ENCODE results near the gene ELK4. TPM values are rescaled to one million over a fixed set of nuclear protein-coding genes. Genes with fewer than 3 reads are reported as not detected.

The ELK4 gene
- total and polyA plus RNA-seq, 2 of the 4 experiments (the other 2 are of a cell fraction) = 4.6 to 11.3 TPM

- no peak overlapping the region for H3K4me2 ChIP-seq (ENCODE audit: low read depth, low read length)
- H4K20me1 ChIP-seq (ENCODE audit: insufficient read depth, low read length) = no peaks in the 10 kb centered on the region; the same call in 1 of the 2 replicates
- POLR2A ChIA-PET (ENCODE audit: unreplicated experiment) = no interaction called here
- no peak overlapping the region for H2BK20ac ChIP-seq (ENCODE audit: low read depth, low read length)
- H4K91ac ChIP-seq (ENCODE audit: insufficient read depth, low read depth, low read length) = no peak overlapping the region
- H3K14ac ChIP-seq (replicated peaks; ENCODE audit: low read depth, low read length) = no peak overlapping the region
- no peak overlapping the region for H4K8ac ChIP-seq (ENCODE audit: low read depth in 2 of 2, low read length in 2 of 2)
- no peak overlapping the region for H3K9ac ChIP-seq (ENCODE audit: low read depth, low read length)
- H3K4me1 ChIP-seq (ENCODE audit: control insufficient read depth, insufficient read depth, low read length) = peaks cover 6% of the 10 kb centered on the region; the same call in 1 of the 2 replicates
- in situ Hi-C loops (cut with MboI; ENCODE audit: low sequenced_read_pairs) = no loop called here
- H3K9me3 ChIP-seq (ENCODE audit: control insufficient read depth, insufficient read depth, low read length) = no peaks in the 10 kb centered on the region
- H3K79me1 ChIP-seq (ENCODE audit: low read depth in 1 of 2, low read length in 2 of 2) = no peaks in the 10 kb centered on the region
- no peaks in the 10 kb centered on the region for H3K36me3 ChIP-seq (ENCODE audit: control insufficient read depth, insufficient read depth, low read length)
- peaks cover 87% of the 10 kb centered on the region for H3K27me3 ChIP-seq (ENCODE audit: control insufficient read depth, insufficient read depth, low read length)
- no peak overlapping the region for H2BK5ac ChIP-seq (ENCODE audit: low read depth, low read length, poor library complexity, severe bottlenecking)
- CTCF ChIA-PET = no interaction called here
- no peak overlapping the region for H3K56ac ChIP-seq (ENCODE audit: extremely low read depth, insufficient read depth, low read length)
- peaks cover 3% of the 10 kb centered on the region; the same call in 1 of the 2 replicates for H3K9me1 ChIP-seq (ENCODE audit: insufficient read depth, low read length)
- no peak overlapping the region for H2AK5ac ChIP-seq (ENCODE audit: low read depth, low read length)
- TF ChIP-seq NFE2L2 (IDR thresholded peaks at IDR 0.05; ENCODE audit: low read depth, low read length) = no peak
- TF ChIP-seq, protein P1, sequence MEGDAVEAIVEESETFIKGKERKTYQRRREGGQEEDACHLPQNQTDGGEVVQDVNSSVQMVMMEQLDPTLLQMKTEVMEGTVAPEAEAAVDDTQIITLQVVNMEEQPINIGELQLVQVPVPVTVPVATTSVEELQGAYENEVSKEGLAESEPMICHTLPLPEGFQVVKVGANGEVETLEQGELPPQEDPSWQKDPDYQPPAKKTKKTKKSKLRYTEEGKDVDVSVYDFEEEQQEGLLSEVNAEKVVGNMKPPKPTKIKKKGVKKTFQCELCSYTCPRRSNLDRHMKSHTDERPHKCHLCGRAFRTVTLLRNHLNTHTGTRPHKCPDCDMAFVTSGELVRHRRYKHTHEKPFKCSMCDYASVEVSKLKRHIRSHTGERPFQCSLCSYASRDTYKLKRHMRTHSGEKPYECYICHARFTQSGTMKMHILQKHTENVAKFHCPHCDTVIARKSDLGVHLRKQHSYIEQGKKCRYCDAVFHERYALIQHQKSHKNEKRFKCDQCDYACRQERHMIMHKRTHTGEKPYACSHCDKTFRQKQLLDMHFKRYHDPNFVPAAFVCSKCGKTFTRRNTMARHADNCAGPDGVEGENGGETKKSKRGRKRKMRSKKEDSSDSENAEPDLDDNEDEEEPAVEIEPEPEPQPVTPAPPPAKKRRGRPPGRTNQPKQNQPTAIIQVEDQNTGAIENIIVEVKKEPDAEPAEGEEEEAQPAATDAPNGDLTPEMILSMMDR (conservative IDR thresholded peaks at IDR 0.05; ENCODE audit: low read depth, low read length) = no peak
- TF ChIP-seq CEBPB (IDR thresholded peaks at IDR 0.05; ENCODE audit: low read depth, low read length) = no peak
- no peak for TF ChIP-seq SMC3 (IDR thresholded peaks at IDR 0.05; ENCODE audit: low read depth, low read length)
- no peak for TF ChIP-seq RAD21 (IDR thresholded peaks at IDR 0.05; ENCODE audit: low read length)
- TF ChIP-seq MXI1 (IDR thresholded peaks at IDR 0.05; ENCODE audit: borderline replicate concordance, low read depth, low read length) = no peak
- no peak for TF ChIP-seq POLR2A (IDR thresholded peaks at IDR 0.05; ENCODE audit: low read depth, low read length)
- TF ChIP-seq, protein P2, sequence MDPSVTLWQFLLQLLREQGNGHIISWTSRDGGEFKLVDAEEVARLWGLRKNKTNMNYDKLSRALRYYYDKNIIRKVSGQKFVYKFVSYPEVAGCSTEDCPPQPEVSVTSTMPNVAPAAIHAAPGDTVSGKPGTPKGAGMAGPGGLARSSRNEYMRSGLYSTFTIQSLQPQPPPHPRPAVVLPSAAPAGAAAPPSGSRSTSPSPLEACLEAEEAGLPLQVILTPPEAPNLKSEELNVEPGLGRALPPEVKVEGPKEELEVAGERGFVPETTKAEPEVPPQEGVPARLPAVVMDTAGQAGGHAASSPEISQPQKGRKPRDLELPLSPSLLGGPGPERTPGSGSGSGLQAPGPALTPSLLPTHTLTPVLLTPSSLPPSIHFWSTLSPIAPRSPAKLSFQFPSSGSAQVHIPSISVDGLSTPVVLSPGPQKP (IDR thresholded peaks at IDR 0.05; ENCODE audit: borderline replicate concordance, low read depth, low read length) = no peak
- TF ChIP-seq CHD1 (IDR thresholded peaks at IDR 0.05; ENCODE audit: low read depth, low read length) = no peak
- TF ChIP-seq FOS (IDR thresholded peaks at IDR 0.05; ENCODE audit: low read depth, low read length) = no peak
- TF ChIP-seq MAFK (IDR thresholded peaks at IDR 0.05; ENCODE audit: low read depth, low read length) = no peak
- no peak for TF ChIP-seq USF2 (IDR thresholded peaks at IDR 0.05; ENCODE audit: low read depth, low read length)
- no peak for TF ChIP-seq RFX5 (IDR thresholded peaks at IDR 0.05; ENCODE audit: low read depth, low read length)
- TF ChIP-seq MAZ (IDR thresholded peaks at IDR 0.05; ENCODE audit: borderline replicate concordance, low read depth, low read length) = no peak
- no peak for TF ChIP-seq RCOR1 (IDR thresholded peaks at IDR 0.05; ENCODE audit: insufficient replicate concordance, low read length)
- no peak for TF ChIP-seq BHLHE40 (IDR thresholded peaks at IDR 0.05; ENCODE audit: low read depth, low read length)
- H3K18ac ChIP-seq (ENCODE audit: low read depth, low read length) = no peak overlapping the region
- BruUV-seq (replicated peaks) = no TSS peak
- H3K4ac ChIP-seq (ENCODE audit: low read depth, low read length) = no peak overlapping the region
- dilution Hi-C loops (cut with HindIII; ENCODE audit: low sequenced_read_pairs, unreplicated experiment) = no loop called here
- intact Hi-C loops (cut with micrococcal nuclease) = no loop called here
- no peak overlapping the region for H4K5ac ChIP-seq (ENCODE audit: low read depth, low read length)
- H2BK120ac ChIP-seq (ENCODE audit: low read depth, low read length) = no peak overlapping the region
- DNase-seq = no peak
- WGBS, 2 experiments (ENCODE audit: extremely low coverage in 2 of 2, insufficient read length in 1 of 2) = 40% methylated on average over 2 of the region's 3 CpGs; no CpG with 5 or more reads in 1 of the 2 experiments
- no peak overlapping the region for H3K27ac ChIP-seq (ENCODE audit: insufficient read depth, low read length)
- H2AK9ac ChIP-seq (replicated peaks; ENCODE audit: low read depth, low read length, poor library complexity) = no peak overlapping the region
- H3K4me3 ChIP-seq (ENCODE audit: insufficient read depth, low read depth, low read length) = no peak overlapping the region
- H2BK15ac ChIP-seq (ENCODE audit: low read depth, low read length) = no peak overlapping the region
- no peak for ATAC-seq (ENCODE audit: low read depth)
- no peak overlapping the region for H3K23ac ChIP-seq (ENCODE audit: low read depth, low read length)
- H2AFZ ChIP-seq (replicated peaks; ENCODE audit: low read length, poor library complexity) = no peak overlapping the region
Observed at GRCh38 chr1:205576011-205576410, 55.8 kb downstream of the ELK4 start.
